Measurements from ENCODE around the gene NUPR1. TPM values are rescaled to one million over a fixed set of nuclear protein-coding genes. Genes with fewer than 3 reads are reported as not detected.

Gene NUPR1
- total and polyA plus RNA-seq, 2 of the 13 experiments (the other 11 are each of a cell fraction or from before 2014, with no cell fraction given), result 18.0 to 25.6 TPM

DNA sequence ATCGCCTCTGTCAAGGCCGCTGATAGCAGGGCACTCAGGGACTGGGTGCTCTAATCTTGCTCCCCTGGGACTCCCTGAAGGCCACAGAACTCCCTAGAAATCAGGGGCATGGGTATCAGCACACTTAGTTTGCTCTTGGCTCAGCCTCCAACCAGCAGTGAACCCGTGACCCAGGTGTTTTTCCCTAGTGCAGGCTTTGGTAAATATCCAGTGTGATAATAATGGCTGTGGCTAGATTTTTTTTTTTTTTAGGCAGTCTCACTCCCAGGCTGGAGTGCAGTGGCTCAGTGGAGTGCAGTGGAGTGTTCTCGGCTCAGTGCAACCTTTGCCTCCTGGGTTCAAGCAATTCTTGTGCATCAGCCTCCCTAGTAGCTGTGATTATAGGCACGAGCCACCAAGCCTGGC lies 10.3 kb downstream of the NUPR1 start (continued):
- TF ChIP-seq, protein P1, sequence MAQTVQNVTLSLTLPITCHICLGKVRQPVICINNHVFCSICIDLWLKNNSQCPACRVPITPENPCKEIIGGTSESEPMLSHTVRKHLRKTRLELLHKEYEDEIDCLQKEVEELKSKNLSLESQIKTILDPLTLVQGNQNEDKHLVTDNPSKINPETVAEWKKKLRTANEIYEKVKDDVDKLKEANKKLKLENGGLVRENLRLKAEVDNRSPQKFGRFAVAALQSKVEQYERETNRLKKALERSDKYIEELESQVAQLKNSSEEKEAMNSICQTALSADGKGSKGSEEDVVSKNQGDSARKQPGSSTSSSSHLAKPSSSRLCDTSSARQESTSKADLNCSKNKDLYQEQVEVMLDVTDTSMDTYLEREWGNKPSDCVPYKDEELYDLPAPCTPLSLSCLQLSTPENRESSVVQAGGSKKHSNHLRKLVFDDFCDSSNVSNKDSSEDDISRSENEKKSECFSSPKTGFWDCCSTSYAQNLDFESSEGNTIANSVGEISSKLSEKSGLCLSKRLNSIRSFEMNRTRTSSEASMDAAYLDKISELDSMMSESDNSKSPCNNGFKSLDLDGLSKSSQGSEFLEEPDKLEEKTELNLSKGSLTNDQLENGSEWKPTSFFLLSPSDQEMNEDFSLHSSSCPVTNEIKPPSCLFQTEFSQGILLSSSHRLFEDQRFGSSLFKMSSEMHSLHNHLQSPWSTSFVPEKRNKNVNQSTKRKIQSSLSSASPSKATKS (CRISPR knock-in tag; IDR thresholded peaks at IDR 0.05), result no peak
- no peak for TF ChIP-seq SIX1 (CRISPR knock-in tag; IDR thresholded peaks at IDR 0.05; ENCODE audit: borderline replicate concordance)
- TF ChIP-seq, protein P2, sequence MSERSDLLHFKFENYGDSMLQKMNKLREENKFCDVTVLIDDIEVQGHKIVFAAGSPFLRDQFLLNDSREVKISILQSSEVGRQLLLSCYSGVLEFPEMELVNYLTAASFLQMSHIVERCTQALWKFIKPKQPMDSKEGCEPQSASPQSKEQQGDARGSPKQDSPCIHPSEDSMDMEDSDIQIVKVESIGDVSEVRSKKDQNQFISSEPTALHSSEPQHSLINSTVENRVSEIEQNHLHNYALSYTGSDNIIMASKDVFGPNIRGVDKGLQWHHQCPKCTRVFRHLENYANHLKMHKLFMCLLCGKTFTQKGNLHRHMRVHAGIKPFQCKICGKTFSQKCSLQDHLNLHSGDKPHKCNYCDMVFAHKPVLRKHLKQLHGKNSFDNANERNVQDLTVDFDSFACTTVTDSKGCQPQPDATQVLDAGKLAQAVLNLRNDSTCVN (CRISPR knock-in tag; IDR thresholded peaks at IDR 0.05; ENCODE audit: borderline replicate concordance), result no peak
- no peak for TF ChIP-seq RBAK (CRISPR knock-in tag; IDR thresholded peaks at IDR 0.05)
- no peak for TF ChIP-seq ZNF17 (CRISPR knock-in tag; IDR thresholded peaks at IDR 0.05)
- no peak for TF ChIP-seq ZNF326 (CRISPR knock-in tag; IDR thresholded peaks at IDR 0.05; ENCODE audit: borderline replicate concordance)
- TF ChIP-seq RAD51 (IDR thresholded peaks at IDR 0.05; ENCODE audit: borderline replicate concordance), result no peak
- peak; percentile 16; the same call in 1 of the 2 replicates for TF ChIP-seq ZNF331 (CRISPR knock-in tag; IDR thresholded peaks at IDR 0.05)
- TF ChIP-seq PHF20 (CRISPR knock-in tag; IDR thresholded peaks at IDR 0.05), result no peak
- TF ChIP-seq, protein P3, sequence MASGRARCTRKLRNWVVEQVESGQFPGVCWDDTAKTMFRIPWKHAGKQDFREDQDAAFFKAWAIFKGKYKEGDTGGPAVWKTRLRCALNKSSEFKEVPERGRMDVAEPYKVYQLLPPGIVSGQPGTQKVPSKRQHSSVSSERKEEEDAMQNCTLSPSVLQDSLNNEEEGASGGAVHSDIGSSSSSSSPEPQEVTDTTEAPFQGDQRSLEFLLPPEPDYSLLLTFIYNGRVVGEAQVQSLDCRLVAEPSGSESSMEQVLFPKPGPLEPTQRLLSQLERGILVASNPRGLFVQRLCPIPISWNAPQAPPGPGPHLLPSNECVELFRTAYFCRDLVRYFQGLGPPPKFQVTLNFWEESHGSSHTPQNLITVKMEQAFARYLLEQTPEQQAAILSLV (CRISPR knock-in tag; IDR thresholded peaks at IDR 0.05; ENCODE audit: borderline replicate concordance), result no peak
- TF ChIP-seq ZNF136 (CRISPR knock-in tag; IDR thresholded peaks at IDR 0.05; ENCODE audit: low read depth), result 0 out of 2 replicates have a peak, but pooled peaks have one; percentile 31
- TF ChIP-seq, protein P4, sequence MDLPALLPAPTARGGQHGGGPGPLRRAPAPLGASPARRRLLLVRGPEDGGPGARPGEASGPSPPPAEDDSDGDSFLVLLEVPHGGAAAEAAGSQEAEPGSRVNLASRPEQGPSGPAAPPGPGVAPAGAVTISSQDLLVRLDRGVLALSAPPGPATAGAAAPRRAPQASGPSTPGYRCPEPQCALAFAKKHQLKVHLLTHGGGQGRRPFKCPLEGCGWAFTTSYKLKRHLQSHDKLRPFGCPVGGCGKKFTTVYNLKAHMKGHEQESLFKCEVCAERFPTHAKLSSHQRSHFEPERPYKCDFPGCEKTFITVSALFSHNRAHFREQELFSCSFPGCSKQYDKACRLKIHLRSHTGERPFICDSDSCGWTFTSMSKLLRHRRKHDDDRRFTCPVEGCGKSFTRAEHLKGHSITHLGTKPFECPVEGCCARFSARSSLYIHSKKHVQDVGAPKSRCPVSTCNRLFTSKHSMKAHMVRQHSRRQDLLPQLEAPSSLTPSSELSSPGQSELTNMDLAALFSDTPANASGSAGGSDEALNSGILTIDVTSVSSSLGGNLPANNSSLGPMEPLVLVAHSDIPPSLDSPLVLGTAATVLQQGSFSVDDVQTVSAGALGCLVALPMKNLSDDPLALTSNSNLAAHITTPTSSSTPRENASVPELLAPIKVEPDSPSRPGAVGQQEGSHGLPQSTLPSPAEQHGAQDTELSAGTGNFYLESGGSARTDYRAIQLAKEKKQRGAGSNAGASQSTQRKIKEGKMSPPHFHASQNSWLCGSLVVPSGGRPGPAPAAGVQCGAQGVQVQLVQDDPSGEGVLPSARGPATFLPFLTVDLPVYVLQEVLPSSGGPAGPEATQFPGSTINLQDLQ (CRISPR knock-in tag; IDR thresholded peaks at IDR 0.05), result no peak
- TF ChIP-seq ZMYM3 (CRISPR knock-in tag; IDR thresholded peaks at IDR 0.05), result peak; percentile 22; the same call in 1 of the 2 replicates
- peak; percentile 47; the same call in 1 of the 2 replicates for TF ChIP-seq ZNF556 (CRISPR knock-in tag; IDR thresholded peaks at IDR 0.05; ENCODE audit: borderline replicate concordance)
- no peak for TF ChIP-seq HOXA7 (CRISPR knock-in tag; IDR thresholded peaks at IDR 0.05)
- TF ChIP-seq SCMH1 (CRISPR knock-in tag; IDR thresholded peaks at IDR 0.05; ENCODE audit: borderline replicate concordance), result no peak
- TF ChIP-seq RAD21 (CRISPR knock-in tag; IDR thresholded peaks at IDR 0.05), result no peak
- no peak for TF ChIP-seq ZNF749 (CRISPR knock-in tag; IDR thresholded peaks at IDR 0.05; ENCODE audit: borderline replicate concordance)
- peak; percentile 72 for TF ChIP-seq MED1 (CRISPR knock-in tag; IDR thresholded peaks at IDR 0.05)
- no peak for TF ChIP-seq STAG1 (CRISPR knock-in tag; IDR thresholded peaks at IDR 0.05)
- TF ChIP-seq, protein P5, sequence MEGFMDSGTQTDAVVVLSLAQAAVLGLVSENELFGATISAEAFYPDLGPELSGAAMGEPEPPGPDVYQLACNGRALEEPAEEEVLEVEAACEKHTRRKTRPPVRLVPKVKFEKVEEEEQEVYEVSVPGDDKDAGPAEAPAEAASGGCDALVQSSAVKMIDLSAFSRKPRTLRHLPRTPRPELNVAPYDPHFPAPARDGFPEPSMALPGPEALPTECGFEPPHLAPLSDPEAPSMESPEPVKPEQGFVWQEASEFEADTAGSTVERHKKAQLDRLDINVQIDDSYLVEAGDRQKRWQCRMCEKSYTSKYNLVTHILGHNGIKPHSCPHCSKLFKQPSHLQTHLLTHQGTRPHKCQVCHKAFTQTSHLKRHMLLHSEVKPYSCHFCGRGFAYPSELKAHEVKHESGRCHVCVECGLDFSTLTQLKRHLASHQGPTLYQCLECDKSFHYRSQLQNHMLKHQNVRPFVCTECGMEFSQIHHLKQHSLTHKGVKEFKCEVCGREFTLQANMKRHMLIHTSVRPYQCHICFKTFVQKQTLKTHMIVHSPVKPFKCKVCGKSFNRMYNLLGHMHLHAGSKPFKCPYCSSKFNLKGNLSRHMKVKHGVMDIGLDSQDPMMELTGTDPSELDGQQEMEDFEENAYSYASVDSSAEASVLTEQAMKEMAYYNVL (CRISPR knock-in tag; IDR thresholded peaks at IDR 0.05; ENCODE audit: borderline replicate concordance), result 0 out of 2 replicates have a peak, but pooled peaks have one; percentile 24
- TF ChIP-seq MIER3 (CRISPR knock-in tag; IDR thresholded peaks at IDR 0.05; ENCODE audit: borderline replicate concordance), result 0 out of 2 replicates have a peak, but pooled peaks have one; percentile 19
